T-helper 22 cell (primary cell): Measurements from ENCODE around the gene CAB39.

Source experiments
- DNase-seq: peaks from one replicate; pipeline ENCODE4 v3.0.0-alpha.2; 2020; ENCODE audit warnings: low read depth

CAB39 gene

DNA sequence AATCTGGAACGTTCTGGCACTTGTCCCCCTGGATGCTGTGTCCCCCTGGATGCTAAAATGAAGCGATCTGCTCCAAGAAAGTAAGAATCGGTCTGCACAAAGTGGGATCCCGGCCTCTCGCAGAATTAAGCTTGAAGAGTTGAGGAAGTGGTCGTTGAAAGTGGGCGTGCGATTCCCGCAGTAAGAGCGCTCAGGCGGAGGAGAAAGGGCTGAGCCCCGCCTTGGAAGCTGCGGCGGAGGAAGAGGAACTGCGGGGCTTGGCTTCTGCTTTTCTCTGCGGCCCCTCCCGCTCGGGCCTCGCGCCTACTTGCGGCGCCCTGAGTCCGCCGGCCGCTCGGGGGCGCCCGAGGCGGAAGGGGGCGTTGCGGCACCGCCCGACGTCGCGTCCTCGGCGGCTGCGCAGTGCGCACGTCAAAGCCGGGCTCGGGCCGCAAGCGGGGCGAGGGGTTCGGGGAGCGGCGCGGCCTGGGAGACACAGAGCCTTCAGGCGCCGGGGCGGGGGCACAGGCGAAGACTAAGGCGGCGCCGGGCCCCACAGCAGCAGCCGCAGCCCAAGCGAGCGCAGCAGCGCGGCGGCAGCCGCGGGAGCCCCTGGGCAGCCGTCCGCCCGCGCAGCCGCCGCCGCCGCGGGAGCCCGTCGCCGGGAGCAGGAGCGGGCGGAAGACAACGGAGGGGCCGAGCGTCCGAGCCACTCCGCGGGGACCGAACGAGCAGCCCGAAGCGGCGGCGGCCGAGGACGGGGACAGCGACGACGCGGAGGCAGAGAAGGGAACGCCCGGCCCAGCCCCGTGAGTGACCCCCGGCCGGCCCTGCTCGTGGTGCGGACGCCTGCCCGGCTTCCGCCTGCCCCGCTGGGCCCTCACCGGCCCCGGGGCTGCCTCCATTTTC is at the start of gene CAB39:
TSS of gene CAB39 (plus strand) at position 400 of the 888 bp plus-strand sequence. CDS start 47,160 bp downstream, outside the sequence.
- peak; percentile 78 for DNase-seq

DNA sequence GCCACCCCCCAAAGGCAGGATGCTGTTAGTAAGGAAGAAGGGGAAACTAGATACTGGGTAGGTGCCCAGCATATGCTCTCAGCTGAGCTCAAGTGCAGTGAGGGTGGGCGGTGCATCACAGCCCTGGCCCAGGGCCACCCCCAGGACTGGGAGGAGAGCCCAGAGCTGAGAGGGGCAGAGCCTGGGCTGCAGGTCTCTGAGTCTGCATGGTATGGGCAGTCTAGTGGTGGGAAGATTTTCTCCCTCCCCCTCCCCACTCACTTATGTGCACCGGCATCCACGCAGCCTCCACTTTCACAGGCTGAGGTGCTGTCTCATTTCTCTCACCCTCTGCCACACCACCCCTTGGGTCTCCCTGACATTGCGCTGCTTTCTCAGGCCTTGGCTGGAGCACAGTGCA is 48.5 kb upstream of the CAB39 start:
- DNase-seq = no peak

DNA sequence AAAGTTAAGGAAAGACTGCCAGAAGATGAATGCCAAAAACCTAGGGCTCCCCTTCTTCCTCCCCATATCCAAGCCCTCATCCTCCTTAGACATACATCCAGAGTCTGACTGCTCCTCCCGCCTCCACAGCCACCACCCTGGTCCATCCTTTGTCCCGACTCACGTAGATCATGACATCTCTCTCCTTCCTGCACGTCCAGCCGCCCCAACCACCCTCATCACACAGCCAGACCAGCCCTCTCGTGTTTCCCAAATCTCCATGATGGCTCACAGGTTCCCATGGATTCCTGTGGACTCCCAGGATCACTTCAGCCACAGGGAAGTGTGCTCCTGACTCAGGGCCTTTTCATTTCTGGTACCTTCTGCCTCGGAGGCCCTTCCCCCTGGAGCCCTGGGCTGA is 47.8 kb upstream of the CAB39 start:
- DNase-seq = no peak

DNA sequence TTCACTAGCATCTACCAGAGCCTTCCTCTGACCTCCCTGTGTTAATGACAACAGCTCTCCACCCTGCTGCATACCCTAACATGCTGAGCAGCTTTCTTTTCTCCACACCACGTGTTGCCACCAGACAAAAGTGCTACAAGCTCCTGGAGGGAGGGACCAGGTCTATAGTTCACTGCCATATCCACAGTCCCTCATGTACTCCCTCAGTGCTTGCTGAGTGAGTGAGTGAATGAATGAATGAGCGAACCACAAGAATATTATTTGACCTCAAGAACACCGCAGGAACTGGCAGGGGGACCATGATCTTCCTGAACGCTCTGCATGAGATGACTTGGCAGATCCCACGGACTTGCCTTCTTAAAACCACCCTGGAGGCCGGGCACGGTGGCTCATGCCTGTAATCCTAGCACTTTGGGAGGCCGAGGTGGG is 47.4 kb upstream of the CAB39 start:
- no peak for DNase-seq

DNA sequence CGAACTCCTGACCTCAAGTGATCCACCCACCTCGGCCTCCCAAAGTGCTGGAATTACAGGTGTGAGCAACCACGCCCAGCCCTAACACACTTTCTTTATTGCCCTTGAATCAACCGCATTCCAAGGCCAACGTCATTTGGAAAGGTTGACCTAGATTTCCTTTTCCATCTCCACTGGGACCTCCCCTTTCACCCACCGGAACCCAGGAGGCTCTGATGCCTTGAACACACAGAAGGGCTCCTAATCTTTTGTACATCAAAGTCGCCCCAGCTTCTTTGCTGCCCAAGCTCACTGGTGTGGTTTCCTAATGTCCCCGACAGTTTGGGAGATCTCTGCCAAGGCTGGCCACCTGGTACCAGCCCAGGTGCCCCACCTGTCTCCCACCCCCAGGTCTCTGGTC is 46.2 kb upstream of the CAB39 start:
- DNase-seq = no peak

DNA sequence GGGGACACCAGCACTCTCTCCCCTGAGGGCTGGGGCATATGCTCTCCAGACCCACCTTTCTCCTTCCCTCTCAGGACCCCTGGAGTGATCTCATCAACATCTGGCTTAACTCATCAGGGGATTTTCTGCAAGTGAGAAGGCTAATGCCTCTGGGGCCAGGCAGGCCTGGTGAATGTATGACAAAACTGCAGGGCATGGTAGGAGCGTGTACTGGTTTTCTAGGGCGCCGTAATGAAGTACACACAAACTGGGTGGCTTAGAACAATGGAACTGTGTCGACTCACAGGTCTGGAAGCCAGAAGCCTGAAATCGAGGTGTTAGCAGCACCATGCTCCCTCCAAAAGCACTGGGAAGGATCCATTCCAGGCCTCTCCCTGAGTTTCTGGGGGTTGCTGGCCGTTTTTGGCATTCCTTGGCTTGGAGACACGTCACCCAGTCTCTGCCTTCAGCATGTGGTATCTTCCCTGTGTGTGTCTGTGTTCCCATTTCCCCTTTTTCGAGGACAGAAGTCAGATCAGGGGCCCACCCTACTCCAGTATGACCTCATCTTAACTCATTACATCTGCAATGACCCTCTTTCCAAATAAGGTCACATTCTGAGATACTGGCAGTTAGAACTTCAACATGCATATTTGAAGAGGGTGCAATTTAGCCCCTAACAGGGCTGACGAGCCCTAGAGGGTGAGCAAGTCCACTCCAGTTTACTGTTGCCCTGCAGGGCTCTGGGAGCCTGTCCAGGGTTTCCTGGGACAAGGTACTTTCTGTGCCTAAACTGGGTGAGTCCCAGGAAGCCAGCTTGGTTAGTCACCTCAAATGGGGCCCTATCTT is 45.5 kb upstream of the CAB39 start:
- no peak for DNase-seq

DNA sequence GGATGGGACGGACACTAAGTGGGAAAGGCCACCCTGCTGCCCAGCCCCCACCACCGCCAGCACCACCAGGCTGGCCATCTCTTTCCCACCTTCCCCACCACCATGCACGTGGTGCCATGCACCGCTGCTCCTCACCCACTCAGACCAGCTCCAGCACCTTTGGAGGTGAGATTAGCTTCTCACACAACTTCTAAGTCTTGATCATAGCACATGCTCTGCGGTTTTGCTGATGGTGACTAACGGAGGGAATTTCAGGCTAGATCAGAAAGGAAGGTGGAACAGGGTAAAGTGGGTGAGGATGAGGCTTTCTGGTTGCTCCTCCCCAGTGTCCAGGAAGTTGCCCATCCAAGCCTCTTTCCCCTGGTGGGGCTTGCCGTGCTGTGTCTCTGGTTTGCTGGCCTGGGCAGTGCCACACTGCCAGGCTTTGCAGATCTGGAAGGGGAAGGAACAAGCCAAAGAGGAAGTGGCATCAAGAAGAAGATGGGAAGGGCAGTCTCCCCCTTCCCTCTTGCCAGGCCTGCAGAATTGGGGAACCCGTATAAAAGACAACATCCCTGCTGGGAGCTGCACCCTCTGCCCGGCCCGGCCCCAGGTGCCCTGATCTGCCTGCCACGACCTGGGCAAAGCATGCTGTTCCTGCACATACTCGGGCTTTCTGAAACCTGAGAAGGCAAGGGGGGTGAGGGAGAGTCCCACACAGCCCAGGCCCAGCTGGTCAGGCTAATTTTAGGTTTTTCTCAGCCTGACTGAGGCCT is 44.3 kb upstream of the CAB39 start:
- no peak for DNase-seq

DNA sequence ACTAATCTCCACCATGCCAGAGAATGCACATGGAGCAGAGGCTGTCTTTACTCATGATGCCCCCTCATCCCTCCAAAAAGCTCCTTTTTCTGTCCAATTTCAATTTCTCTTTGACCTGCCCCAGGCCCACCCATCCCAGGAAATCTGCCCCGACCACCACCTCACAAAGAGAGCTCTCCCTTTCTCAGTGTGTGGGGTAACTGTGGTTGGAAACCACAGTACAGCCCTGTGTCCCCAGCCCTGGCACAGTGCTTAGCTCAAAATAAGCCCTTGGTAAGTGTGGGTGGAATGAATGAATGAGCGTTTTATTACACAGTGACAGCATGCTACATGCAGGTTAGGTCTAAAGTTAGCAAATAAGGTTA is 43.7 kb upstream of the CAB39 start:
- no peak for DNase-seq

DNA sequence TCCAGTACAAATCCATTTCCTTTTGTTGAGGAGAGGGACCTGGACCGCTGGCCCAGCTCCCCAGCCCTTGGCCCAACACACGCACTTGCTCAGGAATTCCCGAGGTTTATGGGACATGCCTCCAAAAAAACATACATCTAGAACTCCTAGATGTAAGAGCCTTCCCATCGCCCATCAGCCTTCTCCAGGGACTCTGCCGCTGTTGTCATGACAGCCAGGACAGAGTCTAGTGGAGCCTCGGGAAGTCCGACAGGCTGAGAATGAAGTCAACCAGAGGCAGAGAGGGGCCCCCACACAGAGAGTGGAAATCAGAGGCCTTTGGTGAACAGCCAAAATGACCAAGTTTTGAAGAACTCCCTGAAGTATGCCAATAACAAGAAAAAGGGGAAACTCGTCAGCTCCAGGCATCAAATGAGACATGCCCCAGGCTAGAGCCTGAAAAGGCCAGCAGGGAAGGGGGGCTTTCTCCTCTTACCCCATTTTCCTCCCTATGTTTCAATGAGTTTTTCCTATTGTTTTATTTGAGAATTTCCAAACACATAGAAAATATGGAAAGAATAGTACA is 43.2 kb upstream of the CAB39 start:
- no peak for DNase-seq

DNA sequence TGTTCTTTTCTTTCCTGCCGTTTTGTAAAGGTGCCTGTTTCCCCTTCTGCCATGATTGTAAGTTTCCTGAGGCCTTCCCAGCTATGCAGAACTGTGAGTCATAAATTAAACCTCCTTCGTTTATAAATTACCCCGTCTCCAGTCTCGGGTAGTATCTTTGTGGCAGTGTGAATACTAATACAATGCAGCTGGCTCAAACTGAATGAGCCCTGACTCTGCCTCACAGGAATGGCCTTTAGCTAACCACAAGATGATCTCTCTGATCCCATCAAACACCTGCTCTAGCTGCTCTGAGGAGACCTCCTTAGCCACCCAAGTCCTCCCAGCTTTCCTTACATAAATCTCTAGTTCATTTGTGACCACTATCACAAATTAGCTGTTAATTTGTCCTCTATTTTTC is 41.5 kb upstream of the CAB39 start:
- DNase-seq = no peak

DNA sequence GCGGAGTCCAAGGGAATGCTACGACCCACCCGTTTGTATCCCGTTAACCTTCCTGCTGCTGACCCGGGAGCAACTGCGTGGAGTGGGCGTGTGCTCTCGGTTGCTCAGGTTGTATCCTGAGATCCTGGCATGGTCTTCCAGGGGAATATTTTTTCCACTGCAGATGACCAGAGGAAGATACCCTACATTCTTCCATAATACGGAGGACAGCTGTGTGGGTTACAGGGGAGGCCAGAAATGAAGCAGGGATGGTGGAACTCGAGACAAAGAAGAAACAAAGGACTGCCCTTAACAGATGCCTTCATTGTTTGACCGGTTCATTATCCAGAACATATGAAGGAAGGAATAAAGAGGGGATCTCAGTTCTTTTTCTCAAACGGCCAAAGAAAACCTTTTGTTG is 39.8 kb upstream of the CAB39 start:
- DNase-seq = no peak

DNA sequence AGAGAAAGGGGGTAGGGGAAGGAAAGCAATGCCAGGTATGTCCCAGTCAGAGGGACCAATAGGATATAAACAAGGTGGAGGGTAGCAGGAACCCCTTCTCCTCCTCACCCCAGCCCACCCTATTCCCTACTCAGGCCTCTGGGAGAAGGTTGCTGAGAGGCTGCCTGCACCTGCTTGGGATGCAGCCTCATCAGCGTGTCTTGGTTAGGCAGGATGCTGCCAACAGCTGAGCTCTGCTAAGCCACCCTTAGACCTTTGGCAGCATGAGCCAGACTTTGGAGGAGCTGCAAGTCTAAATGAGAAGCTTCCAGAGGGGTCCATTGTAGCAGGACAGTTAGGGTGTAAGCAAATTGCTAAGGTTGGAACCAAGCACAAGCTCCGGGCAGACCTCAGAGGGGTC is 38.2 kb upstream of the CAB39 start:
- no peak for DNase-seq

DNA sequence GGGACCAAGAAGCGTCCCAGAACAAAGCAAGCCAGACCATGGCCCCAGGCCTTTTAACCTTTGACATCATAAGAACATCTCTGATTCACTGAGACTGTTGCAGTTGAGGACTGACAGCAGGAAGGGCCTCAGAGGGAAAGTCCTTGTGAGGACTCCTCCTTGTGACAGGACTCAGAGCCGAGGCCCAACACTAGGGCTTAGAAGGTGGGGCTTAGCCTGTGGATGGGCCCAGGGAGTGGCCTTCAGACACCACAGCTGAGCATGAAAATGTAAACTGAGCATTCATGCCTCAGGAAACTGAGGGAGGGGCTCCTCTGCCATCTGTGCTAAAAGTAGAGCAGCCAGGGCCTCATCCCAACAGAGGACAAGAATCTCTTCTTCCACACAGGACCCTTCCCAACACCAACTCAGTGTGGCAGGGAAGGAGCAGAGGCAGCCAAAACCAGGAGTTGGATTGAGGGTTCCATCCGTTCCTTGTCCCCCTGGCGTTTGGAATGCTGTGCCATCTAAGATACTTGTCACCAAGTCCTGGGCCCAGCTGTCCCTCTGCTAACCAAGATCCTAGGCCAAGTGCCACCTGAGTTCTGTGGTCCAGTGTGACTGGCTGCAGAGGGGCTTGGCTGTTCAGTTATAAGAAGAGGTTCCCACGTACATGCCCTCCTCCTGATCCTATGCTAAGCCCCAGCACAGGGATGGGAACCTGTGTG is 37.5 kb upstream of the CAB39 start:
- DNase-seq = no peak

DNA sequence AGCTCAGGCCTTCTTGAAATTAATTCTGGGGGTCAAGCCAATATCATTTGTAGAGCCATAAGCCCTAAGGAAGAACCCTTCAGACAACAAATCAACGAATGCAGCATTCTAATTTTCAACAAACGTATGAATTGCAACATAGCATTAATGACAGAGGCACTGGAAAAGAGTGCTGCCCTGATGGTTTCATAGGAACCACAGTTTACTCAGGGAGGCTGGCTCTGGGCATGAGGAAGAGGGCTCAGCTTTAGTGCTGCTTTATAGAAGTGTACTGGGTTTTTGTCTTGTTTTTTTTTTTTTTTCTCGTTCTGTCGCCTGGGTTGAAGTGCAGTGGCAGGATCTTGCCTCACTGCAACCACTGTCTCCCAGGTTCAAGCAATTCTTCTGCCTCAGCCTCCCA is 36.1 kb upstream of the CAB39 start:
- no peak for DNase-seq

DNA sequence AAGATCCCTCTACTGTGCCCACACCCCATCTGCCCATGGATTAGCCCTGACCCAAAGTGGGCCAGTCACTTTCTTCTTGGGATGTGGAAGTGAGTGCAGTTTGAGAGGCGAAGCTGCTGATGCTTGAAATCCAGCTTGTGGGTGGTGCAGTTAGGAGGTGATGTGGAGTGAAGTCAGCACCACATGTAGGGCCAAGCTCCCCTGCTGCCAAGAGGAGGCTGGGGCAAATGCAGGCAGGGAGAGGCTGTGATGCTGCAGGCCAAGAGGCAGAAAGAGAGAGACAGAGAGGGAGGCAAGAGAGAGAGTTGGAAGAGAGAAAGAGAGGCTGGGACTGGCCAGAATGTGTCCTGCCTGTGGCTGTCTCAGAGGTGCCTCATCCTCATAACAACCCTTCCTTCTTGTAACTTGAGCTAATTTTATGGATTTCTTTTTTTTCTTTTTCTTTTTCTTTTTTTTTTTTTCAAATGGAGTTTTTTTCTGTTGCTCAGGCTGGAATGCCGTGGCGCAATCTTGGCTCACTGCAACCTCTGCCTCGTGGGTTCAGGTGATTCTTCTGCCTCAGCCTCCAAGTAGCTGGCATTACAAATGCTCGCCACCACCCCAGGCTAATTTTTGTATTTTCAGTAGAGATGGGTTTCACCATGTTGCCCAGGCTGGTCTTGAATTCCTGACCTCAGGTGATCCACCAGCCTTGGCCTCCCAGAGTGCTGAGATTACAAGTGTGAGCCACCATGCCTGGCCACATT is 35.3 kb upstream of the CAB39 start:
- no peak for DNase-seq

DNA sequence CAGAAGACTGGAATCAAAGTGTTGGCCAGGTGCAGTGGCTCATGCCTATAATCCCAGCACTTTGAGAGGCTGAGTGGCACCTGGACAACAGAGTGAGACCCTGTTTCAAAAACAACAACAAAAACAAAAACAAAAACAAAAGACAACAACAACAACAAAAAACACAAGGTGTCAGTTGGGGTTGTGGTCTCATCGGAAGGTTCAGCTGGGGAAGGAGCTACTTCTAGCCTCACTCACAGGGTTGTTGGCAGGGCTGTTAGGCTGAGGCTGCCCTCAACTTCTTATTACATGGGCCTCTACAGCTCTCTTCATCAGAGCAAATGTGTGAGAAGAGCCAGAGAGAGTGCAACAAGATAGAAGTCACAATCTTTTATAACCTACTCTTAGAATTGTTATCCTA is 34.6 kb upstream of the CAB39 start:
- no peak for DNase-seq

DNA sequence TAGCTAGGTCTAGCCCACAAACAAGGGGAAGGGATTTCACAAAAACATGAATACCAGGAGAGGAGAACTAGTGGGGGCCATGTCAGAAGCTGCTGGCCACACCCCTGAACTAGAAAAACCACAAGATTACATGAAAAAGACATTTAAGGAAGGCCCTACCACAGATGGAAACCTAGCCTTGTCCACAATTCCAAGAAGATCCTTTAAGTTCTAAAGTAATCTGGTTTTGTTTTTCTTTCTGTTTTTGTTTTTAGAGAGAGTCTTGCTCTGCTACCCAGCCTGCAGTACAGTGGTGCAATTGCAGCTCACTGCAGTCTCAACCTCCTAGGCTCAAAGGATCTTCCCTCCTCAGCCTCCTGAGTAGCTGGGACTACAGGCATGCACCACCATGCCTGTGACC is 34.2 kb upstream of the CAB39 start:
- no peak for DNase-seq

DNA sequence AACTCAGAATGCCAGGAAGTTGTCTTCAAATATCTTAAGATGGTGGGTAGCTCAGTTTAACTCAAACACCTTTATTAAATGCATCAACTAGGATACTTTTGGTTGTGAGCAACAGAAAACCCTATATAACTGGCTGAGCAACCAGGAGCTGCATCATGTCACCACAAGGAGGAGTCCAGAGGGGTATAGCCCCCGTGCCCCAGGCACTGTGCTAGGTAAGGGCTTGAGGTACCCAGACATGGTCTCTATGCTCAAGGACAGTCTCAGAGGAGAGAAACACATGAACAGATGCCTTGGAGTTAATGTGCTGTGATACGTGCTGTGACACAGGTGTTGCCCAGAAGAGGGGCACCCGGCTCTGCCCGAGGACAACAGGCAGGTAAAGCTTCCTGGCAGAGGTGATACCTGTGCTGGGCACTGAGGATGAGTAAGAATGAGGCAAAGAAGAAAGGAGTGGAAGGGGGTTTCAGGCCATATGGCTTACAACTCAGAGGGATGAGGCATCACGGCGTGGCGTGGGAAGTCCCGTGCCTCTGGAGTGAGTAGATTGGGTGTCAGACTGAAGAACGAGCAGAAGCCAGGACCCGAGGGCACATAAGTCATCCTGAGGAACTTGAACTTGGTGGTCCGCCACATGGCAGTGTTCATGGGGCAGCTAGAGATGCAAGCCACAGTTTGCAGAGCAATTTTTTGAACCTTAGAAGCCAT is 32.0 kb upstream of the CAB39 start:
- DNase-seq = no peak

DNA sequence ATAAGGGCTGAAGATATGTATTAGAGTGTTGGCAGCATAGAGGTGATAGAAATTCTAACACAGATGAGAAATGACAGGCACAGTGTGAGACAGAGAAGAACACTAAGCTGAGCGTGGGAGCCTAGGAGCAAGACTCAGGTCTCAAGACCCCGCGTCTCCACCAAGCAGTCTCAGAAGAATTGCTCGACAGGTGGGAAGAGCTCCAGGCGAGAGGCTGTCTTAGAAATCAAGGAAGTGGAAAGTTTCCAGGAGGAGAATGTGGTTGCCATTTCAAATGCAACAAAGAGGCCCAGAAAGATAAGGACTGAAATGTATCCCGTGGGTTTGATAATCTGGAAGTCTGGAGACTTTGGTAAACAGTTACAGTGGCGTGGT is 31.5 kb upstream of the CAB39 start:
- DNase-seq = no peak

DNA sequence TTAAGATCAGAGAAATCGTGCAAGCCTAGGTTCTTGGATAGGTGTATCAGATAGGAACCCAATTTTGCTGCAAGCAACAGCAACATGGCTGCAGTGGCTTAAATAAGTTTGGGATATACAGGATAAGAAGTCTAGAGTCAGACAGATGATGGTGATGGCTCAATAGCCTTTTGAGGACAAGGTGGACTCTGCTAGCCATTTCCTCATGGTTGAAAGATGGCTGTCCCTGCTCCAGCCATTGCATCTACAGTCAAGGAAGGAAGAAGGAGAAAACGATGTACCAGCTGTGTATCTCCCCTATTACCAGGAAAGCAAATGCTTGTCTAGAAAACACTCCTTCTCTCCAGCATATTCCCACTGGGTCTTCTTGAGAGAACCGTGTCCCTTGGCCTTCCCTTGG is 30.1 kb upstream of the CAB39 start:
- no peak for DNase-seq
